Stomach smooth muscle (tissue), 2 donors: ENCODE results near the gene SKAP1.

Experiments
- H3K27ac ChIP-seq: one replicate; pipeline ENCODE4 v1.7.0; 2013; ENCODE audit warnings: mild to moderate bottlenecking, low read length, inconsistent platforms
- H3K27me3 ChIP-seq, 2 donors: one replicate each; pipeline ENCODE4 v1.7.0; 2013; ENCODE audit warnings: low read length in 2 of 2; ENCODE audit not compliant: insufficient read depth in 2 of 2, control insufficient read depth in 1 of 2
- H3K36me3 ChIP-seq, 2 donors: one replicate each; pipeline ENCODE4 v1.7.0; 2013; ENCODE audit warnings: low read length in 2 of 2; ENCODE audit not compliant: control insufficient read depth in 2 of 2, insufficient read depth in 2 of 2
- H3K4me1 ChIP-seq: one replicate; pipeline ENCODE4 v1.7.0; 2013; ENCODE audit warnings: low read length; ENCODE audit not compliant: control insufficient read depth, insufficient read depth
- H3K4me3 ChIP-seq, 2 donors: one replicate each; pipeline ENCODE4 v1.7.0; 2013; ENCODE audit warnings: low read length in 2 of 2
- H3K9ac ChIP-seq, 2 donors: one replicate each; pipeline ENCODE4 v1.7.0; 2013; ENCODE audit warnings: low read length in 2 of 2, mild to moderate bottlenecking in 1 of 2
- H3K9me3 ChIP-seq, 2 donors: one replicate each; pipeline ENCODE4 v1.7.0; 2013; ENCODE audit warnings: low read length in 2 of 2; ENCODE audit not compliant: control insufficient read depth in 2 of 2
- donor health status: healthy.
- donor health status: Pancreatic carcinoma.

Gene SKAP1

DNA sequence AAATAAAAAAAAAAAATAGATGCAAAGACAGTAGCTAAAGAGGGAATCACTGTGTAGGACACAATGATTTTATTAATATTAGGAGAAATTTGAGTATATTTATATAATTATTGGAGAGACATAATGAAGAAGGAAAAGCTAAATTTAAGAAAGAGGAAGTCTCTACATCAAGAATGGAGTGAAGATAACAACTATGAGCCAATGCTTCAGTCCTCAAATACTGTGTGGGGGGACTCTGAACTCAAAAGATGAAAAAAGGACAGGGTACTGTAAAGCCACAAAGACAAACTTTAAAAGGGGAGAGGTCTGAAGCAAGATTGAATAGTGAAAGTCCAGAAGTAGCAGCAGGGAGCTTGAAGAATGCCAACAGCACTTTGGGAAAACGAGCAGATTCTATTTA lies 44.7 kb downstream of the SKAP1 start:
- no peak overlapping the region for H3K27ac ChIP-seq
- no peak overlapping the region for H3K4me3 ChIP-seq
- no peaks in the 10 kb centered on the region for H3K9me3 ChIP-seq
- H3K9ac ChIP-seq = no peak overlapping the region
- no peaks in the 10 kb centered on the region for H3K4me1 ChIP-seq
- H3K27me3 ChIP-seq = peaks cover 9 to 12% of the 10 kb centered on the region in 2 donors
- H3K36me3 ChIP-seq = no peaks in the 10 kb centered on the region

DNA sequence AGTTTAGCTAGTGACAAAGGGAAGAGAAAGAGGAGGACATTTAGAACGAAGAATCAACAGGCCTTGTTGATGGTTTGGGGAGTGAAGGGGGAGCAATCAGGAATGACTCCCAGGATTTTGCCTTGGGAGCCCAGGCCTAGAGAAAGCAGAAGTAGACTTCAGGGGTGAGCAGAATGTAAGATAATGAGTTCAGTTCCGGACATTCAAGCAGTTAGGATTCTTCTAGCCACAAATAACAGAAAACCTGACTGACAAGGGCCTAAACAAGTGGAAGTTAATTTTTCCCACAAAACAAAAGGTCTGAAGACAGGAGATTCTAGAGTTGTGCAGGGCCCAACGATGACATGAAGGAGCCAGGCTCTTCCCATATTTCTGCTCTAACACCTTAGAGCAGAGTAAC lies 45.9 kb downstream of the SKAP1 start:
- Histone ChIP-seq H3K27ac (no peak overlapping the region), H3K27me3 (peaks cover 9 to 12% of the 10 kb centered on the region in 2 donors), H3K4me1 (no peaks in the 10 kb centered on the region), H3K9ac (no peak overlapping the region), H3K36me3 (no peaks in the 10 kb centered on the region), H3K4me3 (no peak overlapping the region), H3K9me3 (no peaks in the 10 kb centered on the region)

DNA sequence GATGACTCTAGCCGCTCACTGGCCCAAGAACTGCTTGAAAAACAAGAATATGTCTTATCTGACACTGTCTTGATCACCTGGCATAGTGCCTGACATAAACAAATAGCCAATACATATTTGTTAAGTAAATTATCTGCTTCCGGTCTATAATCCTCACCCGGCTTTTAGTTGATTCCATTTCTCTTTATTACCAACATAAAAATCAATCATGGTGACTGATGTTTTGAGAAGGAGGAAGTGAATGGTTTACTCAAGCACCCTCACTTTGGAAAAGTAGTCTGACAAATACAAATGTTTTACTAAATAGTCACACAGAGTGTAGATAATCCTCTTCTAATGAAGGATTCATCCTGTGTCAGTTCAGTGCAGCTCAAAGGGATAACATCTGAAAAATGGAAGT lies 47.0 kb downstream of the SKAP1 start:
- Histone ChIP-seq H3K27me3 (peaks cover 12 to 13% of the 10 kb centered on the region in 2 donors), H3K9me3 (no peaks in the 10 kb centered on the region), H3K4me3 (no peak overlapping the region), H3K36me3 (no peaks in the 10 kb centered on the region), H3K9ac (no peak overlapping the region), H3K27ac (no peak overlapping the region), H3K4me1 (no peaks in the 10 kb centered on the region)

DNA sequence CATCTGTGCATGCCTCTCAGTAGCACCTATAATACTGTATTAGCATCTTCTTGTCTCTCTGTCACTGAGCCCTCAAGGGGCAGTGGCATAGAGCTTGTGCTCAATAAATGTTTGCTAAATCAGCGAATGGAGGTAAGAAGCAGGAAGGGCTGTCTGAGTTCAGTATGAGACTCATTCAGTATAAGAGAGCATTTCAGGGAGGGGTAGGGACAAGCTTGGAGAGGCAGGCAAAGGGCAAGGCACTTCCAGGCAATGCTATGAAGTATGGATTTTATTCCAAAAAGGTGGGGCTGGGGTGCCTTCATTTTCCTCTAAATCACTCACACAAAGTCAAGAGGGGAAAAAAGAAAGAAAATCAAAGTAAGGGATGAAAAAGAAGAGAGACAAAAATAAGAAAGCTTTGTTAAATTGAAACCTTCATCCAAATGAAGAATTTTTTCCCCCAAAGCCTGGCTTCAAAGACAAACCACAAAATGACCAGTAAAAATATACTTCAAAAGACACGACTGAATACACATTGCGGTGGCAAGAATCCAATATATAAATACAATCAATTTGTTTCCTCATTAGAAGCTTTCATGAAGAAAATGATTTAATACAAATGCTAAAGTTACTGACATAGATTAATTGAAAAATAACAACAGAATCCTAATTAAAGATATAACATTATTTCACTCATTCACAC lies 51.2 kb downstream of the SKAP1 start:
- H3K27me3 ChIP-seq = peaks cover 4 to 18% of the 10 kb centered on the region in 2 donors
- H3K9ac ChIP-seq = no peak overlapping the region
- H3K4me3 ChIP-seq = no peak overlapping the region
- H3K9me3 ChIP-seq = no peaks in the 10 kb centered on the region
- no peaks in the 10 kb centered on the region for H3K4me1 ChIP-seq
- H3K27ac ChIP-seq = no peak overlapping the region
- no peaks in the 10 kb centered on the region for H3K36me3 ChIP-seq

DNA sequence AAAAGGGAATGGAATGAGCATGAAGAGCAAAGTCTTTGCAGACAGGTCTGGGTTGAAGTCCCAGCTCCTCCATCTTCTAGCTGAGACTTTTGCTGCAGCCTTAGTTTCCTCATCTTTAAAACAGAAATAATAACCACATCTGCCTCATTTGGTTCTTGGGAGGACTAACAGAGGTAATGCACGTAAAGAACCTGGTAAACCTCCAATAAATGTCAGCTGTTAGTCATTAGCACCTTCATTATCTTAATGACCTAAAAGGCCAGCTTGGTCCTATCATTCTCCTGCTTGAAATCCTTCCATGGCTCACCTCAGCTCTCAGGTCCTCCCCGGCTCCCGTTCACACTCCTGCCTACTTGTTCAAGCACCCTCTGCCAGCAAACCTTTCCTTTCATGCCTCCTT lies 51.8 kb downstream of the SKAP1 start:
- no peaks in the 10 kb centered on the region for H3K4me1 ChIP-seq
- H3K9me3 ChIP-seq = no peaks in the 10 kb centered on the region
- no peaks in the 10 kb centered on the region for H3K36me3 ChIP-seq
- no peak overlapping the region for H3K9ac ChIP-seq
- H3K27me3 ChIP-seq = peaks cover 4 to 18% of the 10 kb centered on the region in 2 donors
- no peak overlapping the region for H3K4me3 ChIP-seq
- no peak overlapping the region for H3K27ac ChIP-seq

DNA sequence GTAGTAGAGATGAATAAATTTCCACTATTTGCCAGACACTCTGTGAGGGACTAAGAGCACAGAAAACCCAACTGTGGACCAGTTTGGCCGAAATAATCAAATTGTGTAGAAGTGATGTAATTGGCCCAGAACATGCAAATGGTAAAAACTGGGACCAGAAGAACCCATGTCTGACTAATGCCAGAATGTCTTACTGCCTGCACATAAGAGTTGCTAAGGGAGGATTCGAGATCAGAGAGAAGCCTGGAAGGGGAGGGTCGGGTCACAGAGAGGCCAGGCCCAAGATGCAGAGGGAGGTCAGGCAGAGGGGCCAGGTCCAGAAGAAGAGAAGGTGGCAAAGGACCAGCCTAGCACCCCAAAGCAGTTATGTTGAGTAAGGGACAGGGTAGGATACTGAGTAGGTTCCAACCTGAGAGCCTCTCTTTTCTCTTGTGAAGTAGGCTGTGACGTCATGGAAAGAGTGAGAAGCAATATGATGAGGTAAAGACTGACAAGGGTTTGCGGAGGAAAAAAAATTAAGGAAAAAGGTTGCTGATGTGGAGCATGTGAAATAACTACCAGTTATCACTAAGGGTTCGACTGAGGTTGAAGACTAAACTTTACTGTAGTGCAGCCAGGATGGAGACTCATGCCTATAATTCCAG lies 53.2 kb downstream of the SKAP1 start:
- peaks cover 0 to 18% of the 10 kb centered on the region in 2 donors for H3K27me3 ChIP-seq
- no peaks in the 10 kb centered on the region for H3K36me3 ChIP-seq

DNA sequence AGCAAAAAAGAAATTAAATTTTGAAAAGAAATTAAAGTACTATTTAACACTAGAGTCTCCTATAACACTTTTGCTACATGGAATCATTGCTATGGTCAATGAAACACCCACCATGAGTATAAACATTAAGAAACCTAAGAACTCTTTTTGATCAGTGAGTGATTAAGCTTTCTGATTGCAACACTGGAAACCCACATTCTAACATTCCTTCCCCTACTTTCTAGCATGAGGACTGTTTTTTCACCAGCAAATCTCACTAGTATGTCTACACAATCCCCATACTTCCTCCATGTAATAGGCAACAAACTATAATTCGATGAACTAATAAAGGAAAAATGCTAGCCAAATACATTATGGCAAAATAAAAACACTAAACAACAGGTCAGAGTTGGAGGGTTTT lies 54.7 kb downstream of the SKAP1 start:
- H3K27me3 ChIP-seq = peaks cover 3 to 19% of the 10 kb centered on the region in 2 donors

More for the DNA sequence above, 53.2 kb downstream of the SKAP1 start:
- no peak overlapping the region for H3K27ac ChIP-seq
- H3K9me3 ChIP-seq = no peaks in the 10 kb centered on the region
- no peak overlapping the region for H3K4me3 ChIP-seq
- H3K4me1 ChIP-seq = no peaks in the 10 kb centered on the region
- no peak overlapping the region for H3K9ac ChIP-seq

DNA sequence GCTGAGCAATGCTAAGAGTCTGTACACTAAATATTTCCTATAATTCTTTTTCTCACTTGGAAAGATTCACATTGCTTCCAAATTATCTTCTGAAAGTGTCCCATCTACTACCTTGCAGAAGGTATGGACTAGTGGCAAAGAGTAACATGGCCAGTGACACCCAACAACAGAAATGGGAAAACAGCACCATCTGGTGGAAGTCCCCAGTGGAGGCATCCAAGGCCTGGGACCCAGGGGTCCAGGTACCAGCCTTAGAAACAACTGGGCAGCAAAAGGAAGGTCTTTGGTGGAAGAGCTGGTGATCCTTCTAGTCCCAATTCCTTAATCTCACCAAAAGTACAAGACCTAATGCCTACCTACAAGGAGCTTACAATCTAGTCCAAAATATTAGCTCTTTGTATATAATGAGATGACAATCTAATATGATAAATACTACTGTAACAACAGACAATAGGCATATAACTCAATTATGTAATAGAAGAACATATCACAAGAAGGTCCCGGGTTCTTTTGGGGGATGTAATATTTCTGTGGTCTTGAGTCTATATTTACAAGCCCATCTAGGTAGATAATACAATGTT lies 55.3 kb downstream of the SKAP1 start:
- no peaks in the 10 kb centered on the region for H3K4me1 ChIP-seq
- H3K9me3 ChIP-seq = no peaks in the 10 kb centered on the region
- H3K9ac ChIP-seq = no peak overlapping the region
- peaks cover 3 to 18% of the 10 kb centered on the region in 2 donors for H3K27me3 ChIP-seq
- no peak overlapping the region for H3K27ac ChIP-seq
- H3K4me3 ChIP-seq = no peak overlapping the region
- H3K36me3 ChIP-seq = no peaks in the 10 kb centered on the region

More for the DNA sequence above, 54.7 kb downstream of the SKAP1 start:
- no peaks in the 10 kb centered on the region for H3K9me3 ChIP-seq
- H3K9ac ChIP-seq = no peak overlapping the region
- H3K27ac ChIP-seq = no peak overlapping the region
- H3K4me3 ChIP-seq = no peak overlapping the region
- no peaks in the 10 kb centered on the region for H3K36me3 ChIP-seq
- H3K4me1 ChIP-seq = no peaks in the 10 kb centered on the region

DNA sequence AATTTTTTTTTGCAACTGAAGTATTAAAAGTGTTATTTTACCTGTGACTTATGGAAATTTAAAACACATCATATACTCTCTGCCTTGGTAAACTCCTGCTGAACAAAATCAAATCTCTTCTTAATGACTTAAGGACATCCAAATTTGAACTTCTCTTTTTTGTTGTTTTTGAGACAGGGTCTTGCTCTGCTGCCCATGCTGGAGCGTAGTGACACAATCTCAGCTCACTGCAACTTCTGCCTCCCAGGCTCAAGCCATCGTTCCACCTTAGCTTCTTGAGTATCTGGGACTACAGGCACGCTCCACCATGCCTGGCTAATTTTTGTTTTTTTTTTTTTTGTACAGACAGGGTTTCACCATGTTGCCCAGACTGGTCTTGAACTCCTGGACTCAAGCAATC lies 56.1 kb downstream of the SKAP1 start:
- no peaks in the 10 kb centered on the region for H3K36me3 ChIP-seq
- no peaks in the 10 kb centered on the region for H3K4me1 ChIP-seq
- H3K9ac ChIP-seq = no peak overlapping the region
- H3K4me3 ChIP-seq = no peak overlapping the region
- no peak overlapping the region for H3K27ac ChIP-seq
- peaks cover 3 to 18% of the 10 kb centered on the region in 2 donors for H3K27me3 ChIP-seq
- H3K9me3 ChIP-seq = no peaks in the 10 kb centered on the region

DNA sequence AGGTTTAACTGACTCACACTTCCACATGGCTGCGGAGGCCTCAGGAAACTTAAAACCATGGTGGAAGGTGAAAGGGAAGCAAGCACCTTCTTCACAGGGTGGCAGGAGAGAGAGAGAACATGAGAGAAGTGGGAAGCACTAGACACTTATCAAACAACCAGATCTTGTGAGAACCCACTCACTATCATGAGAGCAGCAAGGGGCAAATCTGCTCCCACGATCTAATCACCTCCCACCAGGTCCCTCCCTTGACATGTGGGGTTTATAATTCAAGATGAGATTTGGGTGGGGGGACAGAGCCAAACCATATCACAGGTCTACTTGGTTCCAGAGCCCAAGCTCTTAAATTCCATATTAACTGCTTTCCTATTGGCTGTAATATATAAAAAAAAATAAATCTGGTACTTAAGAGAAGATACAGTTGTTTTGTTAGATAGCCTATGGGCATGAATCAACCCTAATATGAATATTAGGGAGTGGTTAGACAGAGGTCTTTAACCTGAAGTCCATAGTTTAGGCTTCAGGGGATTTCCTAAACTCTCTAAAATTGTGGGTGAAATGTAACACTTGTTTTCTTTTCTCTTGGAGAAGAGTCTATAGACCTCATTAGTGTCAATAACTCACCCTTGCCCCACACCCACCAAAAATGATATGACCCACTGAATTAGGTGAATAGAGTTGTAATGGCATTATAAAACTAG lies 56.7 kb downstream of the SKAP1 start:
- Histone ChIP-seq H3K27me3 (peaks cover 3 to 13% of the 10 kb centered on the region in 2 donors), H3K27ac (no peak overlapping the region), H3K4me1 (no peaks in the 10 kb centered on the region), H3K36me3 (no peaks in the 10 kb centered on the region), H3K9me3 (no peaks in the 10 kb centered on the region), H3K9ac (no peak overlapping the region), H3K4me3 (no peak overlapping the region)
